HG03139 (cell line): ENCODE results near the gene KLKB1.
A peak's percentile ranks its signal among the peaks of the same experiment; 100 is the strongest.

ENCODE experiments used
- ATAC-seq: cut with Tn5 transposase; IDR thresholded peaks from one replicate; pipeline ENCODE4 v1.9.1; 2021; ENCODE audit not compliant: unreplicated experiment

The KLKB1 gene

DNA sequence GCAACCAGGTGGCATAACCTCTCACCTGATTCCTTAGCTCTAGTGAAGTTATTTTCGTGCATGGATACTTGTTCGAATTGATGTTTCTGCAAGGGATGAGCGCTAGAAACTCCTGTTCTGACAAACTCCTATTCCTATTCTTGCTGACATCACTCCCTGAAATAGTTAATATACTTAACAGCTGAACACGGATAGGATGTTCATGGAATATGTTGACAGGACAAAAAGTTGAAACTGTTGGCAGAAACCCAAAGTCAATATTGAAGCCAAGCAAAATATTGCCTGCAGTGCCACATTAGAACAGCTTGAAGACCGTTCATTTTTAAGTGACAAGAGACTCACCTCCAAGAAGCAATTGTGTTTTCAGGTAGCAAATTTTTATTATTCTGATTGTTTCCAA, at the start of gene KLKB1:
Gene KLKB1, plus strand, starts transcription at position 287 of the 400 bp plus-strand sequence. CDS start 689 bp downstream, outside the sequence.
- ATAC-seq, result no peak

DNA sequence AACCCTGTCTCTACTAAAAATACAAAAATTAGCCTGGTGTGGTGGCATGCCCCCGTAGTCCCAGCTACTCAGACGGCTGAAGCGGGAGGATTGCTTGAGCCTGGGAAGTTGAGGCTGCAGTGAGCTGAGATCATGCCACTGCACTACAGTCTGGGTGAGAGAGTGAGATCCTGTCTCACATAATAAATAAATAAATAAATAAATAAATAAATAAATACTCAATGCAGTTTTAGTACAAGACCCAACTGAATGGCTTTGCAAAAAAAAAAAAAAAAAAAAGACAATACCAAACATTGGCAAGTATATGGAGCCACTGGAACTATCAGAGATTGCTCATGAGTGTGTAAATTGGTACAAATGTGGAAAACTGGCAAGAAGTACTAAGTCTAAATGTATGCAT, 39.2 kb upstream of the KLKB1 start:
- ATAC-seq, result no peak

DNA sequence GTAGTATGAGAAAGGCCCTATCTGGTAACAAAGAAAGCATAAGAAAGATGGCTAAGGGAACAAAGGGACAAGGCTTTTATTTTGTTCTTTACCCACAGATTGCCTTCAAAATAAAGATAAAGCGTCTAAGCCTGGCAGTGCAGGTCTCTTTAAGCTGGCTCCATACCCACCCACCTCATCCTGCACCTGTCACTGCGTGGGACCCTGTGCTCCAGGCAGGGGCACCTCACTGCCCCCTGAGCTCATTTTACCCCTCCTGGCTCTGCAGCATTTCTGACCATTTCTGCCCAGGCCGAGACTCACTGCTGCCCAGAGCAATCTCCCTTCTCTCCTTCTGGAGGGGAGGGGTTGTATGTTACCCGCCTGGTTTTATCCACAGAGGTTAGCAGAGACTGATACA, 37.7 kb upstream of the KLKB1 start:
- no peak for ATAC-seq

DNA sequence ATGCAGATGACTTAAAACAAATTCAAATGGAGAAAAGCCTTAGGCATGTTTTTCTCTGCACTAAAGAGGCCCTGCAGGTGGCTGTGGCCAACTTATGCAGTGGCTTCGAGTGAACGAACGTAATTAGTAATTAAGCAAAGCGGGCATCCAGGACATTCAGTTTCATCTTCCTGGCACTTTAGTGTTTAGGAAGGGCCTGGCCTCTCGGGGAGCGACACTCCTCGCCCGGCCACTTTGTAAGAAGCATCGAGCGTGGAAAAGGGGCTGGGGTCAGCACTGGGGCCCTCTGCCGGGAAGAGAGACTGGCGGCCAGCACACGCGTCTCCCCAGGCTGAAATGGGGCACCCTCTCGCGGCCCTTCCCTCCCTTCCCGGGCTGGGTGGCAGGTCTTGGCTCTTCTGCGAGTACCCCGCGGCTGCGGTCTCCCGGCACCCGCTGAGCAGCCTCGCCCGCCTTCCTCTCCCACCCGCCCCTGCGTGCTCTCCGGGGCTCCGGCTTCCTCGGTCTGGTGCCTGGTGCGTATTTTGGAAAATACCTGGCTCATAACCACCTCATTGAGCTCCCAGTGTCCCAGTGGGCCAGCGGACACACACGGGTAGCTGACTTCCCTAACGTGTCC, 36.6 kb upstream of the KLKB1 start:
- peak; percentile 24 for ATAC-seq

DNA sequence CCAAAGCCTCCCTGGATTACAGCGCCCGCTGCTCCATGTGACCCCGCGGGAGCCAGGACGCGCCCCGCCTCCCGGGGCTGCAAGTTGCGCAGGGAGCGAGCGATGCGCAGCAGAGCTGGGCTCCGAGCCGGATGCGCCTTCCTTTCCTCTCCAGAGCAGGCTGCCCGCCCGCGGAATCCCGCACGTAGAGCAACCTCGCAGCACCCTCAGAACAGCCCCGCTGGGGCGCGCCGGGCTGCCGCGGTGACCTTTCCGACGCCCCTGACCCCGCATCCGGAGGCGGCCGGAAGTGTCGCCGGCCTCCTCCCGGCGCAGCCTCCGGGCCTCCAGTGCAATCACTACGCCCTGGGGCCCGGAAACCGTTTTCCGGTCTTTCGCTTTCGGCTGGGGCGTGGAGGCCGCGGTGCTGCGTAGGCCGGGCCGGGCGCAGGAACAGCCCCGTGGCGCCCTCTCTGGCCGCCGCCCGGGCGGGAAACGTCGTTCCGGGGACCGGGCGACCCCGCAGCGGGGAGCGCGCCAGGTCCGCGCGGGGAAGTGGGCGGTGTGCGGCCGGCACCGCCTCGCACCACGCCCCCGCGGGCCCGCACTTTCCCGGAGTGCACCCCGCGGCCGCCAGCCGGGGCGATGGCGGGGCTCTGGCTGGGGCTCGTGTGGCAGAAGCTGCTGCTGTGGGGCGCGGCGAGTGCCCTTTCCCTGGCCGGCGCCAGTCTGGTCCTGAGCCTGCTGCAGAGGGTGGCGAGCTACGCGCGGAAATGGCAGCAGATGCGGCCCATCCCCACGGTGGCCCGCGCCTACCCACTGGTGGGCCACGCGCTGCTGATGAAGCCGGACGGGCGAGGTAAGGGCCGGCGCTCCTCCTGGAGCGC, 35.9 kb upstream of the KLKB1 start, which contains the start of gene CYP4V2:
Gene CYP4V2, plus strand, starts transcription at position 368 of the 866 bp plus-strand sequence. Its CDS starts 257 bp downstream, at position 625.
- peak; percentile 79 for ATAC-seq

DNA sequence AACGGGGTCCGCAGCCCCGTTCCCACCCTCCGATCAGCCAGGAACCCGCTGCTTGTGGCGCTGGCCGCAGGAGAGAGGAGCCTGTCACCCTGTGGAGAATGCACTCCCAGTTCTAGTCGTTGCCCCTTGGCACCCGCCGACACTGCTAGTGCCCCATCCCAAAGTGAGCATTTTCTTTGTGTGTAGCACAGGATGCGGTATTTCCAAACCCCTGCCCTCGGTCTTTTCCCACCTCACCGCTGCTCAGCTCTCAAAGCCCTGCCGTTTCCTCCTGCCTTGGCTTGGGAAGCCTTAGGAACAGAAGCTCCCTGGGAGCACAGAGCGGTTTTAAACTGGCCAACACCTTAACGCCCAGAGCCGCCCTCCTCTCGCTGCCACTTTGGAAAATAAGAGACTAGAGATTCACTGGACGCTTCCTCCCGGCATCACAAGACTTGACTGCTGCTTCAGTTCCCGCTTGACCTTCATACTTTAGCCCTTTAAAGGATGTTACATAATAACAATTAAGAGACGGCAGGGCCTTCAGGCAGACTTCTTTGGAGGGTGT, 35.2 kb upstream of the KLKB1 start:
- peak; percentile 8 for ATAC-seq

DNA sequence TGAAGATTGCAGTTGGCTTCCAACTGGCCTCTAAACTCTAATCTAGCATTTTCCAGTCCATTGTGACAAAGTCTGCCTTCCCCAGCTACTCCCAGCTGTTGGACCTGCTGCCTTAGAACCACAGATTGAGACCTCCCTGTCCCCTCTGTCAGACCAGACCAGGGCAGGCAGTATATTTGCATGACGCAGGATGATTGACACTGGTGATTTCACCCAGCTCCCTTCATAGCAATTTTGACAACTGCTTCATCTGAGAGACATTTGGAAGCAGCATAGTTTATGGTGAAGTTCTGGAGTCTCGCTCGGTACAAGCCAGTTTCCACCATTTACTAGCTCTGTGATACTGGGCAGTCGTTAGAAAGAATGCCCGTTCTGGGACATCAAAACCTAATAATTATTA, 33.5 kb upstream of the KLKB1 start:
- ATAC-seq, result no peak

DNA sequence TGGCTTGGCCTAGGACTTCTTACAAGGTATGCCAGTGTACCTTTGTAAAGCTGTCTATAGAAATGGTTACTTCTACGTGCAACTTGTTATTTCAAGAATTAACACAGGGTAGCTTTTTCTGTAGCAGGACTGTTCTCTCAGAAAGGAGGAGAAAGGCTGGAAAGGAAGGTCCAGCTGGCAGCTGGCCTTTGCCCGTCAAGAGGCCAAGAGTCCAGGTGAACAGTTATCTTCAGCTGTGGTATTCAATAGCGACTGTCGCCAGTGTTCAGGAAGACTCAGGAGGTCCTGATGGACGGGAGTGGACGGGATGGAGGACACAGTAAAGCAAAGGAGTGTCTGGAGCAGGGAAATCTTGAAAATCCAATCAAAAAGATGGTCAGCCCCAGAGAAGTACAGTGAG, 31.2 kb upstream of the KLKB1 start:
- ATAC-seq, result no peak

DNA sequence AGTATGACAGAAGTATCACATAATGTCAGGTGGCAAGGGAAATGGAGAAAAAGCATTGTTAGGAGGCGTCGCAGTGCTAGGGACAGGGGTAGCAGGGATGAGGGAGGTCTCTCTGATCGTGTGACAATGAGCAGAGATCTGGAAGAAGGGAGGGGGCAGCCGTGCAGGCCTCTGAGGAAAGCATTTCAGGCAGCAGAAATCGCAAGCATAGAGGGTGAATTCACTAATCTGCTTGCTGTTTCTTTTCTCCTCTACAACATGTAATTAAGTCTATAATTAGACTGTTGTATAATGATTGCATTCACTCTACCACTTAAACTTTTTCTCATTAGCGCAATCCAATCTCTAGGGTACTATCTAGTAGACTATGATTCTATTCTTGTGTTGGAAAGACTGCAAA, 26.8 kb upstream of the KLKB1 start:
- ATAC-seq, result no peak

DNA sequence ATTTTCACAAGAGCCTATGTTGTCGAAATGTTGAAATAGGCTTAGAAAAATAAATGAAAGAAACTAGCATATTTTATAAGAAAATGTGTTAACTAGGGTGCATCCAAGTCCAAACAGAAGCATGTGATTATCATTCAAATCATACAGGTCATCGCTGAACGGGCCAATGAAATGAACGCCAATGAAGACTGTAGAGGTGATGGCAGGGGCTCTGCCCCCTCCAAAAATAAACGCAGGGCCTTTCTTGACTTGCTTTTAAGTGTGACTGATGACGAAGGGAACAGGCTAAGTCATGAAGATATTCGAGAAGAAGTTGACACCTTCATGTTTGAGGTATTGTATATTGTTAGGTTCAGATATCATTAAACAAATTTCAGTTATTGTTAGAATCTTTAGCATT, 26.3 kb upstream of the KLKB1 start:
- ATAC-seq, result no peak

DNA sequence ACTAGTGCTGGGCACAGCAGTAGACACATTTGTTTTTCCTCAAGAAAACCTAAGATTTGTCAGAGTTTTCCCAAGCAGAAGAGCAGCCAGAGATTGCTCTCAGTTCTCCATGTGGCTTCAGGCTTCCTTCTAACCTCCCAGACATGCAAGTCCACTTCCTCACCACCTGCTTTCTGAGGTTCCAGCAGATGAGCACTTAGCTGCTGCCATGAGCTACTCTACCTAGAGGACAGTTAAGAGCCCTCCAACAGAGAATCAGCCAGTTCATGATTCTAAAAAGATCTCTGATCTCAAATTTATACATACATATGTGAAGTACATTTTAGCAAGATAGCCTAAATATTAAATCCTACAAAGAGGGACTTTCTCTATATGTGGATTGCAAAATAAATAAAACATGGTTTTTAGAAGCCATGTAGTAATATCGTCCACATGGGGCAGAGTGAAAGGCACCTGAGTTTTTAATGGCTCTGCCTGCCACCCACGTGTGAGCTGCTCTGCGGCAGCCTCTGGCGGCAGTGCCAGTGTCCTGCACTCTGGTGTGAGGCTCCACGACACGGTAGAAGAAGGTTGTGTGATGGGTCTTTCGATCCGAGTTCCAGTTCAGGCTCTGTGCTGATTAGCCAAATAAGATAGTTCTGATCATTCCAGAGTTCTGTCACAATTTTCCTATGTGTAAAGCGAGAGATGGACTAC, 25.6 kb upstream of the KLKB1 start:
- peak; percentile 89 for ATAC-seq

DNA sequence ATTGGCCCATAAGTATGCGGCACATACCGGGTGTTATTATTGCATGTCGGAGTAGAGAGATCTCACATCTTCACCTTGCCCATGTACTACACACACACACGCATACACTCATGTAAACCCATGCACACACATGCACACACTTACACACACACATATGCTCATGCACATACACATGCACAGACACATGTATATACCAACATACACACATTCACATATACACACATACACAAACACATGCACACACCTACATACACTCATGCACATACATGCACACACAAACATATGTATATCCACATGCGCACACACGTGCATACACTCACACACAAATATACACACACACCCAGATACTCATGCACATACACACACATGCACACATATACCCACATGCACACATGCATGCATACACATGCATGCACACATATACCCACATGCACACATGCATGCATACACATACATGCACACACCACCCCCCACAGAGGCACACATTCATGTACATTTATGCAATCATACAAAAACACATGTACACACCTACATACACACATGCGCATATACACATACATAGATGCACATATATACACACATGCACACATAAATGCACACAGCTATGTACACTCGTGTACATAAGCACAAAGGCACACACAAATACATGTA, 24.7 kb upstream of the KLKB1 start:
- ATAC-seq, result no peak

DNA sequence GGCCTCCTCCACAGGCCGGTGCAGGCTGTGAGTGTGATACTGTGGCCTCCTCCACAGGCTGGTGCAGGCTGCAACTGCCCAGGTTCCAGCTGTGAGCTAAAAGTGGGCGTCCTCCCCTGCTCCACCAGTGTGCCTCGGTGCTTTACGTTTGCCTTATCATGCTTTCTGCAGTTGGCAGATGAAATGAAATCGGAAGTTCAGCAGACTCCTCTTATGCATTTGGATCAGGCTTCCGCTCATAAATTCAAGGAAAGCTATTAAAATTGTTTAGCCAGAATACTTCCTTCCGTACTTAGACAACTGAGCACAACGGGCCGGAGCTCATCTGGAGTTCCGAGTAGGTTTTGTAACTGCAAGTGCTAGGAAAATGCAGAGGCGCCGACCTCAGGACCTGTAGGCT, 23.9 kb upstream of the KLKB1 start:
- no peak for ATAC-seq

DNA sequence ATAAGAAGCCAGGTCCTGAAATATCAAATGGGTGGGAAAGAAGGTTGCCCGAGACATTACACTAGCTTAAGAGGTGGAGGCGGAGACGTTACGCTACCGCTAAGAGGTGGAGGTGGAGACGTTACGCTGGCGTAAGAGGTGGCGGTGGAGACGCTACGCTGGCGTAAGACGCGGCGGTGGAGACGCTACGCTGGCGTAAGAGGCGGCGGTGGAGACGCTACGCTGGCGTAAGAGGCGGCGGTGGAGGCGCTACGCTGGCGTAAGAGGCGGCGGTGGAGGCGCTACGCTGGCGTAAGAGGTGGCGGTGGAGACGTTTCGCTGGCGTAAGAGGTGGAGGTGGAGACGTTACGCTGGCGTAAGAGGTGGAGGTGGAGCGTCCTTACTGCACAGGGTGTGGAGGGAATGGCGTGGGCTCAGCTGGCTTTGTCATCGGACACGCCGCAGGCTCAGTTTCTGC, 23.2 kb upstream of the KLKB1 start:
- ATAC-seq, result peak; percentile 56

DNA sequence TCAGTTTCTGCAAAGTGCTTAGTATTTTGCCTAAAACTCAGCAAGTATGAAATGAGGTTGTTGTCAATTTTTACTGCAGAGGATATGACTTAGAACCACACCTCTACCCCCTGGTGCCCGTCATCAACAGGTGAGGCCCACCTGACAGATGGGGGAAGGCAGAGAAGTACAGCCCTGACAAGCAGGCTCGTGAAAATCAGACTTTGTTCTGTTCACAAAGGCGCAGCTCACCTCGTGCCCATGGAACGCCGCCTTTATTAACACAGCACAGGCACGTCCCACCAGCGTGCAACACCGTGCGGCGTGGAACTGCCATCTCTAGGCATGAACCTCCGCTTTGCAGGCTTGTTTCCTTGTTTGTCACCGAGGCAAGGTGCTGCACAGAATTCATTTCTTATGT, 22.6 kb upstream of the KLKB1 start:
- no peak for ATAC-seq

DNA sequence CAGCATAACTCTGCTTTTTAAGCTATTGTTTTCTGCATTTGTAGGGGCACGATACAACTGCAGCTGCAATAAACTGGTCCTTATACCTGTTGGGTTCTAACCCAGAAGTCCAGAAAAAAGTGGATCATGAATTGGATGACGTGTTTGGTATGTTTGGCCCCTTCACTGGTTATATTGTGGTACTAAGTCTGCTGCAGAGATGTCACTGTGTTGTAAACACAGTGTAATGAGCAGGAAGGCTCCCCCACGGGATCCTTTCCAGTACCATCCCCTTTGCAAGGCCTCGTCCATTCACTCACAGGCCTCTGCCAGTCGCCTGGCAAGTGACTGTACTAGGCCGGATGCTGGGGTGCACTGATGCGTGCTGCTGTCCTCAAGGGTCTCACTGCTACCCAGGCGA, 22.2 kb upstream of the KLKB1 start:
- no peak for ATAC-seq

DNA sequence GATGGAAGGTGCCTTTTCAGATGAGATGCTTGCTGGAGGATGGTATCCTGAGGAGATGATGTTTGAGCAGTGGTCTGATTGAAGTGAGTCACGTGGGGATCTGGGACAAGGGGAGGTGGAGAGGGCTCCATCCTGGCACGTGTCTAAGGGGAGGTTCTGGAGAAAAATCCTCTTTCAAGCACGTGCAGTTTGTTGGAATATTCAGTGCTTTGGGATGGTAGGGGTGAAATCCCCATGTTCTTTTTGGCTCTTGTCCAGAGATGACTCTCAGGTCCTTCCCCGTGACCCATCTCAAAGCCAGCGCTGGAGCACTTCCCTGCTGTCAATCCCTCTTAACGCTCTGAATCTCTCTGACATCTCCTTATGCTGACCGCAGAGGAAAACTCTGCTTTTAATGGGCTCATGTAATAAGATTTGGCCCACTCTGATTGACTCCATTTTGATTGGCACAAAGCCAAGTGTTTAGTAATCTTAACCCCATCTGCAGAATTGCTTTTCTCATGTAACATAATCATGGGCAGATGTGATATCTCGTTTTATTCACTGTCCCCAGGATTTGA, 10.8 kb upstream of the KLKB1 start:
- ATAC-seq, result no peak

DNA sequence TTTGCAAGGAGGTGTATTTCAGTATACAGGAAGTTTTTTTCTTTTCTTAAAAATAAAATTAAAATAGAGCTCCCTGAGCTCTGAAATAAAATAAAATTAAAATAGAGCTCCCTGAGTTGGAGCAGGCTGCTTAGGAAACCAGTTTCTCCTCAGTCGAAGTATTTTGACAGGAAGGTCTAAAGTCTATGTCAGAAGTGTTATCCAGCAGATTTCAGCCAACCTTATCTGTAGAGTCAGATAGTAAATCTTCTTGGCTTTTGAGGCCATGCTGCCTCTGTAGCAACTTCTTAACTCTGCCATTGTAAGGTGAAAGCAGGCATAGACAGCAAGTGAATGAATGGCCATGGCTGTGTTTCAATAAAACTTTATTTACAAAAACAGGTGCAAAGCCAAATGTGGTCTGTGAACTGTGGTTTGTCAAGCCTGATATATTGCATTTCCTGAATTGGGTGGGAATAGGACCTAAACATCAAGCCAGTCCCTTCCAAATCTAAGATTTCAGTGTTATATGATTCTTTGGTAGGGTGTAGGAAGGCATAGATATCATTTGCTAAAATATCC, 9.5 kb upstream of the KLKB1 start:
- no peak for ATAC-seq

DNA sequence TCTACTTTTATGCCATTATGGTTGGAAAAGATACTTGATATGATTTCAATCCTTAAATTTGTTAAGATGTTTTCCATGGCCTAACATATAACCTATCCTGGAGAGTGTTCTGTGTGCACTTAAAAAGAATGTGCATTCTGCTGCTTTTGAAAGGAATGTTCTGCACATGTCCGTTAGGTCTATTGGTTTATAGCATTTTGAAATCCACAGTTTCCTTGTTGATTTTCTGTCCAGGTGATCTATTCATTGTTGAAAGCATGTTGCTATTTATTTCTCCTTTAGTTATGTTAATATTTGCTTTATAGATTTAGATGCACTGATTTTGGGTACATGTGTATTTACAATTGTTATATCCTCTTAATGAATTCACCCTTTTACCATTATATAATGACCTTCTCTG, 5.7 kb upstream of the KLKB1 start:
- ATAC-seq, result no peak

DNA sequence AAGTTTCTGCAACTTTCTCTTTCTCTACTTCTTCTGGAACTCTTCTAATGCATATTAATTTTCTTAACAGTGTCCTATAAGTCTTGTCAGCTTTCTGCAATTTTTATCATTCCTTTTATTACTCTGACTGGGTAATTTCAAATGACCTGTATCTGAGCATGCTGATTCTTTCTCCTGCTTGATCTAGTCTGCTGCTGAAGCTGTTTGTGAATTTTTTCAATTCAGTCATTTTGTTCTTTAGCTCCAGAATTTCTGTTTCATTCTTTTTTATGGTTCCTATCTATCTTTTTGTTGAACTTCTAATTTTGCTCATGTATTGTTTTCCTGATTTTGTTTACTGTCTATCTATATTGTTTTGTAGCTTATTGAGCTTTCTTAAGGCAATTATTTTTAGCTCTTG, 1.5 kb upstream of the KLKB1 start:
- no peak for ATAC-seq
